ENCODE data around the gene BPIFA1. TPM values are rescaled to one million over a fixed set of nuclear protein-coding genes. Genes with fewer than 3 reads are reported as not detected.

BPIFA1 gene
- total RNA-seq, 1 donor = not detected

DNA sequence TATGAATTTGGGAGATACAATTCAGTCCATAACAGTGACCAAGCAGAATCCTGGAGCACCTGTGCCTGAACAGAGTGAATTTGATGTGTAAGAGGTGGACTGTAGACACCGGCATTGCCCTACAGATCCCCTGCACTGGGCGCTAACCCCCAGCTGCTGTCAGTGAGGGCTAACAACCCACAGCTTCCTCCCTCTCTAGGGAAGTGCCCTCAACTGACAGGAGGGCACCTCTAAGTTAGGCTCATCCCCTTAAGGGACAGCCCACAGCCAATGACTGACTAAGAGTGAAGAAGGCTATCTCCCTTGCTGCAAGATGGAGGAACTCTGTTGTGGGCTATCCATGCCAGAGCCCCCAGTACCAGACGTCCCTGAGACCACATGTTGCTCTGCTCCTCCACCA lies 31.9 kb downstream of the BPIFA1 start:
- Histone ChIP-seq H3K4me1 (ENCODE audit: insufficient read depth, low read length) (no peaks in the 10 kb centered on the region), H3K4me3 (ENCODE audit: insufficient read depth, low read length) (no peak overlapping the region), H3K79me2 (ENCODE audit: insufficient read depth, low read length) (no peaks in the 10 kb centered on the region), H3K27me3 (ENCODE audit: insufficient read depth, low read length) (peaks cover 12% of the 10 kb centered on the region), H3K9me3 (ENCODE audit: low read depth, low read length) (no peaks in the 10 kb centered on the region), H4K20me1 (ENCODE audit: insufficient read depth, low read length) (no peaks in the 10 kb centered on the region), H3K36me3 (ENCODE audit: insufficient read depth, low read length) (no peaks in the 10 kb centered on the region), H3K4me2 (ENCODE audit: insufficient read depth, low read length) (no peak overlapping the region), H2AFZ (ENCODE audit: low read length) (no peak overlapping the region), H3K27ac (ENCODE audit: low read depth, low read length) (no peak overlapping the region)
- DNase-seq (ENCODE audit: insufficient read length, low spot score, missing footprints) = no peak
- TF ChIP-seq, protein P1, sequence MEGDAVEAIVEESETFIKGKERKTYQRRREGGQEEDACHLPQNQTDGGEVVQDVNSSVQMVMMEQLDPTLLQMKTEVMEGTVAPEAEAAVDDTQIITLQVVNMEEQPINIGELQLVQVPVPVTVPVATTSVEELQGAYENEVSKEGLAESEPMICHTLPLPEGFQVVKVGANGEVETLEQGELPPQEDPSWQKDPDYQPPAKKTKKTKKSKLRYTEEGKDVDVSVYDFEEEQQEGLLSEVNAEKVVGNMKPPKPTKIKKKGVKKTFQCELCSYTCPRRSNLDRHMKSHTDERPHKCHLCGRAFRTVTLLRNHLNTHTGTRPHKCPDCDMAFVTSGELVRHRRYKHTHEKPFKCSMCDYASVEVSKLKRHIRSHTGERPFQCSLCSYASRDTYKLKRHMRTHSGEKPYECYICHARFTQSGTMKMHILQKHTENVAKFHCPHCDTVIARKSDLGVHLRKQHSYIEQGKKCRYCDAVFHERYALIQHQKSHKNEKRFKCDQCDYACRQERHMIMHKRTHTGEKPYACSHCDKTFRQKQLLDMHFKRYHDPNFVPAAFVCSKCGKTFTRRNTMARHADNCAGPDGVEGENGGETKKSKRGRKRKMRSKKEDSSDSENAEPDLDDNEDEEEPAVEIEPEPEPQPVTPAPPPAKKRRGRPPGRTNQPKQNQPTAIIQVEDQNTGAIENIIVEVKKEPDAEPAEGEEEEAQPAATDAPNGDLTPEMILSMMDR (IDR thresholded peaks at IDR 0.05; ENCODE audit: extremely low read depth, low read depth, low read length) = no peak

GRCh38 chr20:33272155-33272873 lies 36.5 kb downstream of the BPIFA1 start:
- Histone ChIP-seq H3K9me3 (ENCODE audit: low read depth, low read length) (no peaks in the 10 kb centered on the region), H3K79me2 (ENCODE audit: insufficient read depth, low read length) (no peaks in the 10 kb centered on the region), H3K4me1 (ENCODE audit: insufficient read depth, low read length) (no peaks in the 10 kb centered on the region), H3K36me3 (ENCODE audit: insufficient read depth, low read length) (no peaks in the 10 kb centered on the region), H3K4me2 (ENCODE audit: insufficient read depth, low read length) (no peak overlapping the region), H4K20me1 (ENCODE audit: insufficient read depth, low read length) (no peaks in the 10 kb centered on the region), H3K27ac (ENCODE audit: low read depth, low read length) (no peak overlapping the region), H2AFZ (ENCODE audit: low read length) (no peak overlapping the region), H3K27me3 (ENCODE audit: insufficient read depth, low read length) (peaks cover 17% of the 10 kb centered on the region), H3K4me3 (ENCODE audit: insufficient read depth, low read length) (no peak overlapping the region)
- DNase-seq (ENCODE audit: insufficient read length, low spot score, missing footprints) = no peak
- TF ChIP-seq, protein P1 (IDR thresholded peaks at IDR 0.05; ENCODE audit: extremely low read depth, low read depth, low read length) = no peak

DNA sequence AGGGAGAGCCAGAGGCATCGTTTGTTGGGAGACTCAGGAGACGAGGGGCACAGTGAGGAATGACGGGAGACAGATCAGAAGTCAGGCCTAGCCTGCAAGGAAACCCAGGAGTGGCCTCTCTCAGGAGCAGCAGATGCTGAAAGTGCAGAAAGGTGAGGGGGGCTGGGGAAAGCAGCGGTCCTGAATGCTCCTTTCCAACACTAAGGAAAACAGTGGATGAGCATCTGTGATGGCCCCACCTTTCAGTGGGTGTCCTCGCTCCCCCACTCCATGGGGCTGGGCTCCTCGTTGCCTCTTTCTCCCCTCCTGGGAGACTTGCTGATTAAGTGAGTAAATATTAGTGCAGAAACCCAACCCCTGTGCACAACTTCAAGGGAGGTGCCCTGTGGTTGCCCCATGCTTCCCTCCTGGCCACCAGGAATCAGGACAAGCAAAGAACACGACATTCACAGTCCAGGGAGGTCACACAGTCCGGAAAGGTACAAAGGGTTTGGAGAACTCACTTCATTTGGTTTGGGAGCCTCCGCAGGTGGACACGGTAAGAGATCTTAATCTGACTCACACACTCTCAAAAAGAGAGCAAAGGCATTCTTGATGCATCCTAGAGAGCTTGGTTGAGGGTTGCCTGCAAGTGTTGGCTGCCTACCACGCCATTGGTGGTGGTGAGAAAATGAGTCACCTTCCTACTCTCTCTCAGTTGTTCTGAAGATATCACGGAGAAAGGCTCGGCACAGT lies 37.5 kb downstream of the BPIFA1 start:
- no peaks in the 10 kb centered on the region for H3K79me2 ChIP-seq (ENCODE audit: insufficient read depth, low read length)
- no peaks in the 10 kb centered on the region for H3K9me3 ChIP-seq (ENCODE audit: low read depth, low read length)
- H3K4me2 ChIP-seq (ENCODE audit: insufficient read depth, low read length) = no peak overlapping the region
- no peaks in the 10 kb centered on the region for H3K4me1 ChIP-seq (ENCODE audit: insufficient read depth, low read length)
- no peak overlapping the region for H3K4me3 ChIP-seq (ENCODE audit: insufficient read depth, low read length)
- H3K27ac ChIP-seq (ENCODE audit: low read depth, low read length) = no peak overlapping the region
- H3K27me3 ChIP-seq (ENCODE audit: insufficient read depth, low read length) = peaks cover 27% of the 10 kb centered on the region
- no peaks in the 10 kb centered on the region for H4K20me1 ChIP-seq (ENCODE audit: insufficient read depth, low read length)
- DNase-seq (ENCODE audit: insufficient read length, low spot score, missing footprints) = no peak
- TF ChIP-seq, protein P1 (IDR thresholded peaks at IDR 0.05; ENCODE audit: extremely low read depth, low read depth, low read length) = no peak
- H3K36me3 ChIP-seq (ENCODE audit: insufficient read depth, low read length) = no peaks in the 10 kb centered on the region
- H2AFZ ChIP-seq (ENCODE audit: low read length) = no peak overlapping the region

DNA sequence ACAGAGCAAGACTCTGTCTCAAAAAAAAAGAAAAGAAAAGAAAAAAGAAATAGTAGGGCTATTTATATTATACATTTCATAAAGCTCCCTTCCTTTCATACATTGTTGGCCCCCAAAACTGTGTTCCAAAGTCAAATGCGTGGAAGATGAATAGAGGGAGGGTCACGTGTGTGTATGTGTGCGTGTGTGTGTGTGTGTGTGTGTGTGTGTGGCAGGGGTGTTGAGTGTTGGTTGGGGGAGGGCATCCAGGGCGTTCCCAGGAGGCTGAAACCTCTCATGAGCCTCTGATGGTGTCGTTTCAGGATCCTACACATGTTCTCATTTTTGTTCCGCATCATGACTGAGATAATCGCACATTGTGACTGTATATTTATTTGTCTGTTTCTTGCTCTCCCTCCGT lies 39.4 kb downstream of the BPIFA1 start:
- no peaks in the 10 kb centered on the region for H3K36me3 ChIP-seq (ENCODE audit: insufficient read depth, low read length)
- no peak for DNase-seq (ENCODE audit: insufficient read length, low spot score, missing footprints)
- no peak overlapping the region for H3K27ac ChIP-seq (ENCODE audit: low read depth, low read length)
- H3K79me2 ChIP-seq (ENCODE audit: insufficient read depth, low read length) = no peaks in the 10 kb centered on the region
- H3K4me1 ChIP-seq (ENCODE audit: insufficient read depth, low read length) = no peaks in the 10 kb centered on the region
- no peaks in the 10 kb centered on the region for H3K9me3 ChIP-seq (ENCODE audit: low read depth, low read length)
- no peak overlapping the region for H3K4me3 ChIP-seq (ENCODE audit: insufficient read depth, low read length)
- no peaks in the 10 kb centered on the region for H4K20me1 ChIP-seq (ENCODE audit: insufficient read depth, low read length)
- peaks cover 41% of the 10 kb centered on the region for H3K27me3 ChIP-seq (ENCODE audit: insufficient read depth, low read length)
- H3K4me2 ChIP-seq (ENCODE audit: insufficient read depth, low read length) = no peak overlapping the region
- TF ChIP-seq, protein P1 (IDR thresholded peaks at IDR 0.05; ENCODE audit: extremely low read depth, low read depth, low read length) = no peak
- H2AFZ ChIP-seq (ENCODE audit: low read length) = no peak overlapping the region

All from osteoblast (primary cell).